WTC11 (cell line): ENCODE measurements around the gene COX4I1. TPM values are rescaled to one million over a fixed set of nuclear protein-coding genes. Genes with fewer than 3 reads are reported as not detected.

Experiments used
- ATAC-seq: fragments of 200-7000 bp; cut with Tn5 transposase; 2 replicates; pipeline ENCODE4 v1.10.0; 2021; ENCODE audit warnings: mild to moderate bottlenecking, moderate library complexity
- CTCF ChIA-PET: fragments of 300-600 bp; sonication (Branson Sonifier 250); formaldehyde crosslinking; loops from one replicate; lab custom pipeline; 2021; ENCODE audit warnings: antibody characterized with exemption; lab: Charles Lee
- POLR2A ChIA-PET: fragments of 350-600 bp; sonication (Branson Sonifier 250); formaldehyde crosslinking; loops from one replicate; lab custom pipeline; 2021; ENCODE audit warnings: antibody characterized with exemption; lab: Charles Lee
- DNase-seq: peaks from one replicate; pipeline ENCODE4 v3.0.0; 2021; ENCODE audit warnings: low spot score
- H3K27ac Mint-ChIP-seq: 2 replicates; pipeline ENCODE4 v1.8.0; 2021; ENCODE audit warnings: mixed read lengths
- H3K27me3 Mint-ChIP-seq: 2 replicates; pipeline ENCODE4 v1.8.0; 2021; ENCODE audit warnings: low read depth, mild to moderate bottlenecking, moderate library complexity, mixed read lengths
- H3K36me3 Mint-ChIP-seq: 2 replicates; pipeline ENCODE4 v1.8.0; 2021; ENCODE audit warnings: mixed read lengths
- H3K4me1 Mint-ChIP-seq: 2 replicates; pipeline ENCODE4 v1.8.0; 2022; ENCODE audit warnings: mixed read lengths
- H3K4me3 Mint-ChIP-seq: 2 replicates; pipeline ENCODE4 v1.8.0; 2021; ENCODE audit warnings: mild to moderate bottlenecking, moderate library complexity, mixed read lengths
- H3K9me3 Mint-ChIP-seq: 2 replicates; pipeline ENCODE4 v1.8.0; 2021; ENCODE audit warnings: mixed read lengths
- CTCF ChIP-seq: fragments of 200-600 bp; IDR thresholded peaks from 2 replicates; pipeline ENCODE4 v1.8.0; 2022; ENCODE audit warnings: antibody characterized with exemption
- E2F4 ChIP-seq: sonication (generic); formaldehyde crosslinking; IDR thresholded peaks from 2 replicates; pipeline ENCODE4 v1.8.1; 2022; ENCODE audit warnings: low read depth, mild to moderate bottlenecking, moderate library complexity, missing genetic modification reagents, borderline replicate concordance
- E2F5 ChIP-seq: sonication (generic); formaldehyde crosslinking; IDR thresholded peaks from 2 replicates; pipeline ENCODE4 v1.8.1; 2022; ENCODE audit warnings: mild to moderate bottlenecking, moderate library complexity, missing genetic modification reagents
- EMX1 ChIP-seq: fragments of 250-450 bp; sonication (Bioruptor Pico); IDR thresholded peaks from 2 replicates; pipeline ENCODE4 v1.8.0; 2021; ENCODE audit warnings: mild to moderate bottlenecking
- ERG ChIP-seq: fragments of 250-450 bp; sonication (Bioruptor Pico); IDR thresholded peaks from 2 replicates; pipeline ENCODE4 v1.8.0; 2021; ENCODE audit warnings: mild to moderate bottlenecking
- FOXK1 ChIP-seq: sonication (generic); formaldehyde crosslinking; IDR thresholded peaks from 2 replicates; pipeline ENCODE4 v1.8.0; 2022; ENCODE audit warnings: mild to moderate bottlenecking, moderate library complexity, missing genetic modification reagents
- GRHL2 ChIP-seq: fragments of 250-450 bp; sonication (Bioruptor Pico); IDR thresholded peaks from 2 replicates; pipeline ENCODE4 v1.8.0; 2022; ENCODE audit warnings: mild to moderate bottlenecking, moderate library complexity; ENCODE audit not compliant: insufficient replicate concordance, severe bottlenecking
- HMGA2 ChIP-seq: fragments of 250-450 bp; sonication (Bioruptor Pico); IDR thresholded peaks from 2 replicates; pipeline ENCODE4 v1.4.0; 2021; ENCODE audit warnings: mild to moderate bottlenecking, moderate library complexity
- IRF1 ChIP-seq: sonication (generic); formaldehyde crosslinking; IDR thresholded peaks from 2 replicates; pipeline ENCODE4 v1.8.0; 2023; ENCODE audit warnings: missing genetic modification reagents
- NFE2L1 ChIP-seq: sonication (generic); formaldehyde crosslinking; IDR thresholded peaks from 2 replicates; pipeline ENCODE4 v1.8.1; 2023; ENCODE audit warnings: missing genetic modification reagents
- NR2C2 ChIP-seq: sonication (generic); formaldehyde crosslinking; IDR thresholded peaks from 2 replicates; pipeline ENCODE4 v1.8.0; 2022; ENCODE audit warnings: mild to moderate bottlenecking, missing genetic modification reagents
- NR3C1 ChIP-seq: sonication (generic); formaldehyde crosslinking; conservative IDR thresholded peaks from 2 replicates; pipeline ENCODE4 v1.8.1; 2023; ENCODE audit warnings: low read depth, mild to moderate bottlenecking, missing genetic modification reagents
- OVOL2 ChIP-seq: fragments of 250-450 bp; sonication (Bioruptor Pico); IDR thresholded peaks from 2 replicates; pipeline ENCODE4 v1.9.0; 2021; ENCODE audit warnings: mild to moderate bottlenecking, borderline replicate concordance
- SMAD3 ChIP-seq: sonication (generic); formaldehyde crosslinking; IDR thresholded peaks from 2 replicates; pipeline ENCODE4 v1.8.0; 2022; ENCODE audit warnings: missing genetic modification reagents, mild to moderate bottlenecking, borderline replicate concordance
- SMAD4 ChIP-seq: sonication (generic); formaldehyde crosslinking; IDR thresholded peaks from 2 replicates; pipeline ENCODE4 v1.8.0; 2022; ENCODE audit warnings: mild to moderate bottlenecking, missing genetic modification reagents
- SOX15 ChIP-seq: fragments of 250-450 bp; sonication (Bioruptor Pico); IDR thresholded peaks from 2 replicates; pipeline ENCODE4 v1.9.0; 2021; ENCODE audit warnings: mild to moderate bottlenecking
- STAT6 ChIP-seq: sonication (generic); formaldehyde crosslinking; conservative IDR thresholded peaks from 2 replicates; pipeline ENCODE4 v1.8.1; 2023; ENCODE audit warnings: mild to moderate bottlenecking, low read depth, missing genetic modification reagents, moderate library complexity
- TCF7 ChIP-seq: sonication (generic); formaldehyde crosslinking; IDR thresholded peaks from 2 replicates; pipeline ENCODE4 v1.8.0; 2022; ENCODE audit warnings: mild to moderate bottlenecking, low read depth, missing genetic modification reagents, moderate library complexity
- ZNF219 ChIP-seq: sonication (generic); formaldehyde crosslinking; IDR thresholded peaks from 2 replicates; pipeline ENCODE4 v1.8.0; 2023; ENCODE audit warnings: missing genetic modification reagents, mild to moderate bottlenecking, borderline replicate concordance
- ZNF232 ChIP-seq: sonication (generic); formaldehyde crosslinking; IDR thresholded peaks from 2 replicates; pipeline ENCODE4 v1.8.0; 2022; ENCODE audit warnings: mild to moderate bottlenecking, missing genetic modification reagents
- ZNF396 ChIP-seq: fragments of 250-450 bp; sonication (Bioruptor Pico); IDR thresholded peaks from 2 replicates; pipeline ENCODE4 v1.8.0; 2021; ENCODE audit warnings: mild to moderate bottlenecking, moderate library complexity, borderline replicate concordance
- ZSCAN18 ChIP-seq: fragments of 250-450 bp; sonication (Bioruptor Pico); IDR thresholded peaks from 2 replicates; pipeline ENCODE4 v2.1.2; 2022; ENCODE audit warnings: mild to moderate bottlenecking, moderate library complexity
- total RNA-seq: library from RNA; stranded (reverse); gene quantifications from 3 replicates; pipeline ENCODE4 v1.2.3, GENCODE V29; 2021

The COX4I1 gene
- total RNA-seq, 1 experiment from 2014 or later, result 618 TPM

GRCh38 chr16:85796152-85796551, 3.3 kb upstream of the COX4I1 start (continued):
- no peak for TF ChIP-seq CTCF

- H3K4me1 Mint-ChIP-seq, result peaks cover 26% of the 10 kb centered on the region
- no peak for TF ChIP-seq TCF7 (CRISPR knock-in tag)
- no peak for TF ChIP-seq ZNF232 (CRISPR knock-in tag)
- no peak for TF ChIP-seq STAT6 (CRISPR knock-in tag)
- TF ChIP-seq IRF1 (CRISPR knock-in tag), result no peak
- TF ChIP-seq ZNF396 (CRISPR knock-in tag), result no peak
- TF ChIP-seq NR3C1 (CRISPR knock-in tag), result no peak
- TF ChIP-seq EMX1 (CRISPR knock-in tag), result no peak
- TF ChIP-seq OVOL2, result no peak
- no peak for TF ChIP-seq E2F5 (CRISPR knock-in tag)
- TF ChIP-seq GRHL2 (CRISPR knock-in tag), result no peak
- no peak for TF ChIP-seq SOX15
- TF ChIP-seq, all 79 proteins: peak for 0
- ChIA-PET POLR2A (no interaction called here), CTCF (no interaction called here)
- peaks cover 48% of the 10 kb centered on the region for H3K36me3 Mint-ChIP-seq
- DNase-seq (no peak), ATAC-seq (no peak)
- H3K9me3 Mint-ChIP-seq, result peaks cover 8% of the 10 kb centered on the region
- peak overlapping the region; percentile 6; the same call in 1 of the 2 replicates for H3K27ac Mint-ChIP-seq
- H3K27me3 Mint-ChIP-seq, result no peaks in the 10 kb centered on the region
- 0 out of 2 replicates have a peak overlapping the region, but pooled peaks have one; percentile 87 for H3K4me3 Mint-ChIP-seq
These were observed 2.9 kb upstream of the COX4I1 start for GRCh38 chr16:85796599-85796998.

GRCh38 chr16:85798283-85798776, 1.2 kb upstream of the COX4I1 start:
- POLR2A ChIA-PET, result no interaction called here
- H3K9me3 Mint-ChIP-seq, result no peaks in the 10 kb centered on the region
- no peak for ATAC-seq
- H3K27ac Mint-ChIP-seq, result peak overlapping the region; percentile 68; the same call in 1 of the 2 replicates
- DNase-seq, result no peak
- H3K4me3 Mint-ChIP-seq, result peak overlapping the region; percentile 87
- peaks cover 48% of the 10 kb centered on the region for H3K36me3 Mint-ChIP-seq
- H3K4me1 Mint-ChIP-seq, result peaks cover 26% of the 10 kb centered on the region
- no peaks in the 10 kb centered on the region for H3K27me3 Mint-ChIP-seq
- CTCF ChIA-PET, result interaction anchor here (1.0 kb wide), 1 partner anchor 28 kb away, joined by 3 read pairs; no protein-coding TSS in a partner anchor
- TF ChIP-seq HMGA2 (no peak), NR2C2 (CRISPR knock-in tag) (no peak), NFE2L1 (CRISPR knock-in tag) (no peak), SMAD3 (CRISPR knock-in tag) (no peak), E2F4 (no peak), SMAD4 (CRISPR knock-in tag) (no peak), FOXK1 (CRISPR knock-in tag) (no peak), ZSCAN18 (no peak), ERG (CRISPR knock-in tag) (no peak), CTCF (no peak), ZNF219 (no peak)
